Spleen (tissue), 11 donors: Measurements from ENCODE around the gene GRN. TPM values are rescaled to one million over a fixed set of nuclear protein-coding genes. Genes with fewer than 3 reads are reported as not detected.

Experiments used
- DNase-seq: peaks from one replicate; pipeline ENCODE4 v3.0.0-alpha.2; 2020
- H3K27ac ChIP-seq, 8 donors: fragments of 200-600 bp; sonication (generic) in 7 of 8; 1 replicate in 4 of 8; 2 replicates in 4 of 8; pipeline versions ENCODE4 v1.5.0 to v1.8.0; 2016 to 2021; ENCODE audit warnings: inconsistent platforms in 4 of 8, mild to moderate bottlenecking in 4 of 8, moderate library complexity in 1 of 8
- H3K27me3 ChIP-seq, 7 donors: fragments of 200-600 bp; sonication (generic) in 6 of 7; replicated peaks in 1 of 7; 1 replicate in 4 of 7; 2 replicates in 3 of 7; pipeline versions ENCODE4 v1.5.0 to v1.8.0; 2016 to 2021; ENCODE audit warnings: inconsistent platforms in 3 of 7, mild to moderate bottlenecking in 1 of 7
- H3K36me3 ChIP-seq, 6 donors: fragments of 200-600 bp; sonication (generic) in 5 of 6; 1 replicate in 4 of 6; 2 replicates in 2 of 6; pipeline versions ENCODE4 v1.5.0 to v1.8.0; 2016 to 2021; ENCODE audit warnings: inconsistent platforms in 2 of 6
- H3K4me1 ChIP-seq, 6 donors: fragments of 200-600 bp; sonication (generic) in 5 of 6; 1 replicate in 3 of 6; 2 replicates in 3 of 6; pipeline versions ENCODE4 v1.5.0 to v1.8.0; 2016 to 2021; ENCODE audit warnings: inconsistent platforms in 3 of 6
- H3K4me3 ChIP-seq, 8 donors: fragments of 200-600 bp; sonication (generic) in 7 of 8; 1 replicate in 4 of 8; 2 replicates in 4 of 8; pipeline versions ENCODE4 v1.5.0 to v1.8.0; 2016 to 2021; ENCODE audit warnings: inconsistent platforms in 4 of 8, mild to moderate bottlenecking in 4 of 8, moderate library complexity in 2 of 8
- H3K9me3 ChIP-seq, 8 donors: fragments of 200-600 bp; sonication (generic) in 7 of 8; 1 replicate in 4 of 8; 2 replicates in 4 of 8; pipeline versions ENCODE4 v1.5.0 to v1.8.0; 2016 to 2021; ENCODE audit warnings: inconsistent platforms in 4 of 8
- CTCF ChIP-seq, 11 experiments: fragments of 200-600 bp in 7 of 11; fragments of 450-650 bp in 4 of 11; sonication (generic) in 4 of 11; IDR thresholded peaks in 8 of 11; conservative IDR thresholded peaks in 3 of 11; 1 replicate in 7 of 11; 2 replicates in 4 of 11; pipeline versions ENCODE4 v1.4.0 to v1.8.0; 2016 to 2021; ENCODE audit warnings: antibody characterized with exemption in 11 of 11, inconsistent platforms in 4 of 11, mild to moderate bottlenecking in 1 of 11
- POLR2A ChIP-seq, 3 donors: fragments of 450-650 bp; IDR thresholded peaks; one replicate each; pipeline ENCODE4 v1.5.1; 2017; ENCODE audit warnings: antibody characterized with exemption in 3 of 3, mild to moderate bottlenecking in 1 of 3
- POLR2AphosphoS5 ChIP-seq, 3 donors: sonication (generic); formaldehyde crosslinking; IDR thresholded peaks; one replicate each; pipeline ENCODE4 v1.5.1; 2017; ENCODE audit warnings: antibody characterized with exemption in 3 of 3
- WGBS, 5 donors: extraction: QIAGEN DNeasy Blood & Tissue Kit in 3 of 5; methylation state at CpG; one replicate each; pipeline versions ENCODE4 v1.1.5 to v1.1.7; 2013 to 2018; 5-methylcytosine and 5-hydroxymethylcytosine counted together
- intact Hi-C: fragments of 100-400 bp; cut with DNase I; formaldehyde crosslinking; loops from one replicate; pipeline ENCODE4 v1.15.0; 2023; ENCODE audit warnings: low total_unique reads
- polyA plus RNA-seq, 3 donors: library from polyadenylated mRNA; stranded (reverse); fragments of 200-250 nt; gene quantifications; one replicate each; pipeline ENCODE4 v1.2.1, GENCODE V29; 2013
- total RNA-seq, 7 donors: library from RNA; depleted of rRNA in 3 of 7; stranded (reverse); fragments of >200 nt in 3 of 7; fragmentation: NEBNext Ultra II Directional in 4 of 7; extraction: Animal tissue kit (Norgen Biotek cat#: 25700) in 4 of 7; gene quantifications; one replicate each; pipeline versions ENCODE4 v1.1.0 to v1.2.1, GENCODE V29; 2016 to 2021
- donor health status: healthy with polysubstance abuse.
- donor health status: DM: no; HTN: no; CAD: no; lungs with moderate emphysema.
- donor health status: DM: no; HTN: no; CAD: no.
- donor health status: Bipolar disorder and iron deficiency.
- donor health status: healthy.
- donor health status: DM: no; HTN: no; CAD: no.
- donor health status: DM: yes; HTN: yes; CAD: no.

GRN gene
- total and polyA plus RNA-seq, 10 donors = 135 to 896 (median 512) TPM

DNA sequence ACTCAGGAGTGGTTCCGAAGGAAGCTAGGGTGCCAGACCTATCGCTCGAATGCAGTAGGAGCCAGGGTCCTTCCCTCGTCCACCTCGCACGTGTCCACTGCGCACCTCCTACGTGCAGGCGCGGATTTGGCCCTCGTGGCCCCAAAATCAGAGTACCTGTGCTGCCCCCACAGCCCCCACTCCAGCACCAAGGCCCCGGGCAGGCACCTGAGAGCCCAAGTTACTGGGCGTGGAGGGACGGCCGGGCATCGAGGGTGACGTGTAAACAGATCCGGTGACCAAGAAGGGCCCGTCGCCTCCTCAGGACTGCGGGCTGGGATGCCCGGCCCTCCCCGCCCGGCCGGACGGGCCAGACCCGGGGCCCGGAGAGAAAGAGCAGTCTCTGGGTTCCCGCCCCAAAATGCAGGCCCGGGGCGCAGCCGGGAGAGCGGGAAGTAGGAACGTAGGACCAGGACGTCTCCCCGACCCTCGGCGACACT is 21.0 kb upstream of the GRN start:
- Histone ChIP-seq H3K4me3 (peak overlapping the region; percentile 84 to 99 (median 94)), H3K4me1 (peaks cover 15 to 64% (median 43%) of the 10 kb centered on the region in 6 donors), H3K9me3 (no peaks in the 10 kb centered on the region), H3K36me3 (peaks cover 0 to 36% (median 32%) of the 10 kb centered on the region in 6 donors), H3K27ac (peak overlapping the region; percentile 79 to 98 (median 93)), H3K27me3 (no peaks in the 10 kb centered on the region)
- 2 to 5% (median 3%) methylated on average over 6 to 38 of the region's 38 CpGs for WGBS, 5 donors
- intact Hi-C loops = loop anchor here (2.0 kb wide), 1 partner anchor 105 kb away; the partner anchor contains the start of gene UBTF
- TF ChIP-seq CTCF (IDR thresholded peaks at IDR 0.05 in 8 of 11, conservative IDR thresholded peaks at IDR 0.05 in 3 of 11) (no peak), POLR2AphosphoS5 (IDR thresholded peaks at IDR 0.05) (no peak), POLR2A (IDR thresholded peaks at IDR 0.05) (no peak)
- DNase-seq = no peak

- WGBS, 5 donors = 0 to 1% (median 1%) methylated on average over 55 to 85 of the region's 85 CpGs
- peak; percentile 69 to 89 (median 88) for TF ChIP-seq POLR2AphosphoS5 (IDR thresholded peaks at IDR 0.05)
- TF ChIP-seq POLR2A (IDR thresholded peaks at IDR 0.05) = peak in 1 of 3 donors; percentile 17
- TF ChIP-seq CTCF (IDR thresholded peaks at IDR 0.05 in 8 of 11, conservative IDR thresholded peaks at IDR 0.05 in 3 of 11) = peak in 3 of 11 experiments; percentile 0 to 6 (median 4)
- peak; percentile 99 for DNase-seq
- H3K4me3 ChIP-seq = peak within 1 kb of the TSS; percentile 84 to 99 (median 94)
- H3K36me3 ChIP-seq = peaks cover 0 to 31% (median 28%) of the 10 kb centered on the region in 6 donors
- intact Hi-C loops = loop anchor here (2.0 kb wide), 1 partner anchor 106 kb away; the partner anchor contains the start of gene UBTF
- H3K9me3 ChIP-seq = no peaks in the 10 kb centered on the region
- H3K27me3 ChIP-seq = no peaks in the 10 kb centered on the region
- H3K4me1 ChIP-seq = peaks cover 15 to 64% (median 43%) of the 10 kb centered on the region in 6 donors
- H3K27ac ChIP-seq = peak within 1 kb of the TSS; percentile 79 to 98 (median 93)
Measured at GRCh38 chr17:44324571-44325275, 20.4 kb upstream of the GRN start, which contains the start of gene SLC25A39. Gene SLC25A39, minus strand, starts transcription at chr17:44324823. Its CDS starts 1,261 bp downstream, at chr17:44323562.

DNA sequence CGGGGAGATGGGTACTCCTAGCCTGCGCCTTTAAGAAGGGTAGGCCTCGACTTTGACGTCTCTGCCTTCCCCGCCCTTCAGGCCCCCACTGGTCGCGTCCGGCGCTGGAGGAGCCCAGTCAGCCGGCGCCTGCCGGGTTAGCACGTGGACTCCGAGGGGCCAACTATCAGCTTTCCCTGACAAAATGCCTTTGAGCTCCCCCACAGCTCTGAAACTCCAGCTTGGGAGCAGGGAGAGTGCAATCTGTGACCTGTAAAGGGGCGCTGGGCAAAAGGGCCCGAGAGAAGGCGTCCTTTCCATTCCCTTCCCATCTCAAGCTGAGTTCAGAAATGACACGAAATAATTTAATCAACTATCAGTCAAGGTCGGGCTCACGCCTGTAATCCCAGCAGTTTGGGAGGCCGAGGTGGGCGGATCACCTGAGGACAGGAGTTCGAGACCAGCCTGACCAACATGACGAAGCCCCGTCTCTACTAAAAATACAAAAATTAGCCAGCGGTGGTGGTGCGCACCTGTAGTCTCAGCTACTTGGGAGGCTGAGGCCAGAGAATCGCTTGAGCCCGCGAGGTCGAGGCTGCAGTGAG is 18.1 kb upstream of the GRN start:
- peak; percentile 83 to 91 (median 90) for TF ChIP-seq POLR2AphosphoS5 (IDR thresholded peaks at IDR 0.05)
- TF ChIP-seq CTCF (IDR thresholded peaks at IDR 0.05 in 8 of 11, conservative IDR thresholded peaks at IDR 0.05 in 3 of 11) = peak in 2 of 11 experiments; percentile 14 to 39
- no peak for TF ChIP-seq POLR2A (IDR thresholded peaks at IDR 0.05)
- intact Hi-C loops = no loop called here
- peak overlapping the region in 5 of 8 donors; percentile 25 to 99 (median 98) for H3K4me3 ChIP-seq

More for the DNA sequence above, 18.1 kb upstream of the GRN start:
- Histone ChIP-seq H3K36me3 (peaks cover 0 to 8% (median 6%) of the 10 kb centered on the region in 6 donors), H3K27me3 (no peaks in the 10 kb centered on the region), H3K27ac (peak overlapping the region in 6 of 8 donors; percentile 22 to 98 (median 93)), H3K9me3 (no peaks in the 10 kb centered on the region), H3K4me1 (peaks cover 20 to 71% (median 53%) of the 10 kb centered on the region in 6 donors)
- peak; percentile 99 for DNase-seq
- 27 to 39% (median 30%) methylated on average over 26 to 31 of the region's 31 CpGs for WGBS, 5 donors
